H9 (cell line): ENCODE measurements around the gene COL8A2. TPM values are rescaled to one million over a fixed set of nuclear protein-coding genes. Genes with fewer than 3 reads are reported as not detected.
A peak's percentile ranks its signal among the peaks of the same experiment; 100 is the strongest.

Source experiments
- DNase-seq: peaks from one replicate; pipeline ENCODE4 v3.0.0-alpha.2; 2017
- H2AFZ ChIP-seq: one replicate; pipeline ENCODE4 v1.6.1; 2013; ENCODE audit warnings: mild to moderate bottlenecking, low read length, control low read depth, moderate library complexity
- H2AK5ac ChIP-seq: 2 replicates; pipeline ENCODE4 v1.6.1; 2013; ENCODE audit warnings: low read length, control low read depth, mixed read lengths; ENCODE audit not compliant: insufficient read length
- H2BK120ac ChIP-seq: one replicate; pipeline ENCODE4 v1.6.1; 2013; ENCODE audit warnings: low read depth, mild to moderate bottlenecking, low read length, control low read depth, inconsistent platforms; ENCODE audit not compliant: poor library complexity, severe bottlenecking
- H2BK12ac ChIP-seq: 2 replicates; pipeline ENCODE4 v1.6.1; 2013; ENCODE audit warnings: low read length, control low read depth, mixed read lengths, low read depth; ENCODE audit not compliant: insufficient read length
- H2BK15ac ChIP-seq: 2 replicates; pipeline ENCODE4 v1.6.1; 2013; ENCODE audit warnings: low read depth, low read length, control low read depth
- H2BK20ac ChIP-seq: one replicate; pipeline ENCODE4 v1.6.1; 2013; ENCODE audit warnings: low read depth, mild to moderate bottlenecking, low read length, control low read depth, inconsistent platforms; ENCODE audit not compliant: poor library complexity, severe bottlenecking
- H2BK5ac ChIP-seq: 2 replicates; pipeline ENCODE4 v1.6.1; 2013; ENCODE audit warnings: low read length, control low read depth, mixed read lengths; ENCODE audit not compliant: insufficient read length
- H3K14ac ChIP-seq: 2 replicates; pipeline ENCODE4 v1.6.1; 2013; ENCODE audit warnings: low read length, control low read depth; ENCODE audit not compliant: insufficient read depth
- H3K18ac ChIP-seq: 2 replicates; pipeline ENCODE4 v1.6.1; 2013; ENCODE audit warnings: low read depth, mild to moderate bottlenecking, mixed read lengths, low read length, control low read depth; ENCODE audit not compliant: insufficient read length
- H3K23ac ChIP-seq: 2 replicates; pipeline ENCODE4 v1.6.1; 2013; ENCODE audit warnings: low read length, control low read depth, mixed read lengths, low read depth; ENCODE audit not compliant: insufficient read length
- H3K23me2 ChIP-seq: 2 replicates; pipeline ENCODE4 v1.6.1; 2013; ENCODE audit warnings: low read depth, mild to moderate bottlenecking, mixed read lengths, low read length, control low read depth; ENCODE audit not compliant: insufficient read length, poor library complexity, severe bottlenecking
- H3K27ac ChIP-seq: 2 replicates; pipeline ENCODE4 v1.5.1; 2013; ENCODE audit warnings: low read length, control low read depth, mixed read lengths, low read depth; ENCODE audit not compliant: insufficient read length
- H3K27me3 ChIP-seq: 2 replicates; pipeline ENCODE4 v1.6.1; 2013; ENCODE audit warnings: low read length, control low read depth, inconsistent platforms; ENCODE audit not compliant: insufficient read depth
- H3K4ac ChIP-seq: 2 replicates; pipeline ENCODE4 v1.6.1; 2013; ENCODE audit warnings: low read depth, mild to moderate bottlenecking, control low read depth, inconsistent platforms, low read length, moderate library complexity
- H3K4me1 ChIP-seq: 2 replicates; pipeline ENCODE4 v1.6.1; 2013; ENCODE audit warnings: low read length, control low read depth, inconsistent platforms; ENCODE audit not compliant: insufficient read depth
- H3K4me2 ChIP-seq: 2 replicates; pipeline ENCODE4 v1.6.1; 2013; ENCODE audit warnings: low read length, control low read depth, mixed read lengths; ENCODE audit not compliant: insufficient read length, insufficient read depth
- H3K56ac ChIP-seq: 2 replicates; pipeline ENCODE4 v1.6.1; 2013; ENCODE audit warnings: low read depth, mild to moderate bottlenecking, mixed read lengths, low read length, control low read depth; ENCODE audit not compliant: insufficient read length
- H3K79me1 ChIP-seq: 2 replicates; pipeline ENCODE4 v1.6.1; 2013; ENCODE audit warnings: low read depth, mild to moderate bottlenecking, moderate library complexity, low read length, control low read depth, inconsistent platforms; ENCODE audit not compliant: insufficient read depth, poor library complexity, severe bottlenecking
- H3K79me2 ChIP-seq: 2 replicates; pipeline ENCODE4 v1.6.1; 2013; ENCODE audit warnings: low read length, control low read depth, inconsistent platforms; ENCODE audit not compliant: insufficient read depth
- H3K9ac ChIP-seq: 2 replicates; pipeline ENCODE4 v1.6.1; 2013; ENCODE audit warnings: low read length, control low read depth, mixed read lengths; ENCODE audit not compliant: insufficient read length; ENCODE audit errors: extremely low read depth
- H3K9me3 ChIP-seq: one replicate; pipeline ENCODE4 v1.6.1; 2013; ENCODE audit warnings: low read depth, low read length, inconsistent platforms; ENCODE audit not compliant: control insufficient read depth
- H3T11ph ChIP-seq: one replicate; pipeline ENCODE4 v1.6.1; 2013; ENCODE audit warnings: mild to moderate bottlenecking, low read length, control low read depth, inconsistent platforms
- H4K20me1 ChIP-seq: one replicate; pipeline ENCODE4 v1.6.1; 2013; ENCODE audit not compliant: control insufficient read depth, insufficient read length, insufficient read depth
- H4K5ac ChIP-seq: 2 replicates; pipeline ENCODE4 v1.6.1; 2013; ENCODE audit warnings: low read depth, mild to moderate bottlenecking, mixed read lengths, low read length, control low read depth; ENCODE audit not compliant: insufficient read length
- H4K8ac ChIP-seq: replicated peaks from 2 replicates; pipeline ENCODE4 v1.6.1; 2013; ENCODE audit warnings: low read length, control low read depth, mixed read lengths, low read depth; ENCODE audit not compliant: insufficient read length
- H4K91ac ChIP-seq: 2 replicates; pipeline ENCODE4 v1.6.1; 2013; ENCODE audit warnings: low read depth, mild to moderate bottlenecking, moderate library complexity, mixed read lengths, low read length, control low read depth; ENCODE audit not compliant: insufficient read length
- H3K27ac Mint-ChIP-seq, 3 experiments: 2 replicates in 2 of 3; 3 replicates in 1 of 3; pipeline ENCODE4 v1.8.0; 2020 to 2021; ENCODE audit warnings: mixed read lengths in 3 of 3, mild to moderate bottlenecking in 1 of 3, moderate library complexity in 1 of 3
- H3K27me3 Mint-ChIP-seq: 2 replicates; pipeline ENCODE4 v1.8.0; 2021; ENCODE audit warnings: low read depth, mild to moderate bottlenecking, moderate library complexity, mixed read lengths
- H3K36me3 Mint-ChIP-seq, 3 experiments: 2 replicates in 2 of 3; 3 replicates in 1 of 3; pipeline ENCODE4 v1.8.0; 2020 to 2021; ENCODE audit warnings: low read depth in 3 of 3, mixed read lengths in 3 of 3; ENCODE audit not compliant: insufficient read depth in 1 of 3
- H3K4me1 Mint-ChIP-seq, 2 experiments: 2 replicates each; pipeline ENCODE4 v1.8.0; 2020; ENCODE audit warnings: mixed read lengths in 2 of 2
- H3K4me3 Mint-ChIP-seq, 2 experiments: 2 replicates in 1 of 2; 3 replicates in 1 of 2; pipeline ENCODE4 v1.8.0; 2020 to 2021; ENCODE audit warnings: mild to moderate bottlenecking in 2 of 2, mixed read lengths in 2 of 2, moderate library complexity in 1 of 2
- H3K9me3 Mint-ChIP-seq, 2 experiments: 2 replicates in 1 of 2; 3 replicates in 1 of 2; pipeline ENCODE4 v1.8.0; 2020; ENCODE audit warnings: mild to moderate bottlenecking in 2 of 2, mixed read lengths in 2 of 2, moderate library complexity in 1 of 2
- CTCF ChIP-seq: fragments of 200-600 bp; sonication (generic); conservative IDR thresholded peaks from 3 replicates; pipeline ENCODE4 v1.8.0; 2021; ENCODE audit warnings: antibody characterized with exemption, mild to moderate bottlenecking
- WGBS: extraction: QIAGEN DNeasy Blood & Tissue Kit; methylation state at CpG from one replicate; pipeline ENCODE4 v1.1.7; 2013; ENCODE audit warnings: missing lambda C conversion rate, low lambda C conversion rate, mixed read lengths; ENCODE audit not compliant: insufficient read length; ENCODE audit errors: extremely low coverage; 5-methylcytosine and 5-hydroxymethylcytosine counted together
- total RNA-seq: library from RNA; stranded (reverse); gene quantifications from 2 replicates; pipeline ENCODE4 v1.2.1, GENCODE V29; 2021

The COL8A2 gene
- total RNA-seq, 1 experiment from 2014 or later: 1.5 TPM

GRCh38 chr1:36166938-36167905, 42.2 kb upstream of the COL8A2 start:
- no peak for TF ChIP-seq CTCF
- H4K8ac ChIP-seq: no peak overlapping the region
- H3K18ac ChIP-seq: no peak overlapping the region
- no peak overlapping the region for H3K4ac ChIP-seq
- Mint-ChIP-seq H3K4me3 (no peak overlapping the region; a peak in 1 of 5 replicates), H3K27me3 (no peaks in the 10 kb centered on the region), H3K27ac (peak overlapping the region in 2 of 3 experiments; percentile 17 to 27; a peak in 2 of 7 replicates), H3K36me3 (peaks cover 7 to 15% (median 10%) of the 10 kb centered on the region in 3 experiments; a peak in 5 of 7 replicates), H3K4me1 (peaks cover 2 to 3% of the 10 kb centered on the region in 2 experiments; a peak in 3 of 4 replicates), H3K9me3 (no peaks in the 10 kb centered on the region)
- H4K5ac ChIP-seq: no peak overlapping the region
- H2BK120ac ChIP-seq: no peak overlapping the region
- no peak overlapping the region for H2BK20ac ChIP-seq
- no peak overlapping the region for H2BK5ac ChIP-seq
- H3K23ac ChIP-seq: no peak overlapping the region
- no peak overlapping the region for H3K27ac ChIP-seq
- H3K79me1 ChIP-seq: peaks cover 3% of the 10 kb centered on the region
- no CpG with 5 or more reads among the region's 15 CpGs for WGBS
- no peaks in the 10 kb centered on the region for H4K20me1 ChIP-seq
- H3K9ac ChIP-seq: no peak overlapping the region
- no peak overlapping the region for H2AK5ac ChIP-seq
- H3K79me2 ChIP-seq: 0 out of 2 replicates have a peak, but pooled peaks cover 2% of the 10 kb centered on the region
- H3K4me2 ChIP-seq: no peak overlapping the region
- no peak for DNase-seq
- H3K27me3 ChIP-seq: no peaks in the 10 kb centered on the region
- no peak overlapping the region for H3K14ac ChIP-seq
- H2BK15ac ChIP-seq: no peak overlapping the region
- H2AFZ ChIP-seq: no peak overlapping the region
- no peak overlapping the region for H2BK12ac ChIP-seq
- H3T11ph ChIP-seq: no peak overlapping the region
- H3K9me3 ChIP-seq: no peaks in the 10 kb centered on the region
- H3K23me2 ChIP-seq: no peaks in the 10 kb centered on the region
- no peak overlapping the region for H4K91ac ChIP-seq
- no peaks in the 10 kb centered on the region for H3K4me1 ChIP-seq
- no peak overlapping the region for H3K56ac ChIP-seq
